Astrocyte (in vitro differentiated cells and primary cell): ENCODE results near the gene UQCRC2.

Experiments
- CTCF ChIP-seq: IDR thresholded peaks from 2 replicates; pipeline ENCODE4 v1.5.1; 2011; ENCODE audit warnings: low read depth, mild to moderate bottlenecking, inconsistent platforms, low read length, moderate library complexity; ENCODE audit not compliant: insufficient read depth
- EZH2 ChIP-seq: IDR thresholded peaks from 2 replicates; pipeline ENCODE4 v1.6.1; 2012; ENCODE audit warnings: mild to moderate bottlenecking, low read length, inconsistent platforms; ENCODE audit not compliant: insufficient read depth

- TF ChIP-seq CTCF (no peak), EZH2 (no peak)
These were observed 18.7 kb downstream of the UQCRC2 start for GRCh38 chr16:21971856-21972255.
